ENCODE measurements around the gene CNOT2. TPM values are rescaled to one million over a fixed set of nuclear protein-coding genes. Genes with fewer than 3 reads are reported as not detected.

The CNOT2 gene
- polyA plus RNA-seq, 1 donor (not counting 4 experiments of a cell fraction or from before 2014, with no cell fraction given) = 85.3 TPM

- Histone ChIP-seq H3K79me2 (ENCODE audit: control insufficient read depth, insufficient read depth, low read length) (peaks cover 26% of the 10 kb centered on the region), H3K36me3 (ENCODE audit: control insufficient read depth in 2 of 2, extremely low read depth in 1 of 2, insufficient read depth in 2 of 2, low read length in 2 of 2) (no peaks in the 10 kb centered on the region), H3K27me3 (ENCODE audit: control insufficient read depth, extremely low read depth, insufficient read depth, low read length) (no peaks in the 10 kb centered on the region), H4K20me1 (ENCODE audit: control insufficient read depth, extremely low read depth, insufficient read depth, low read length) (no peaks in the 10 kb centered on the region), H2AFZ (ENCODE audit: control insufficient read depth, low read length) (no peak overlapping the region), H3K4me2 (ENCODE audit: control insufficient read depth, extremely low read depth, insufficient read depth, low read depth, low read length) (no peak overlapping the region), H3K9ac (ENCODE audit: control insufficient read depth, extremely low read depth, insufficient read depth, low read length) (no peak overlapping the region), H3K9me3 (ENCODE audit: control insufficient read depth, low read depth, low read length) (no peaks in the 10 kb centered on the region), H3K4me1 (ENCODE audit: control insufficient read depth, extremely low read depth, insufficient read depth, low read length) (no peaks in the 10 kb centered on the region), H3K9me1 (ENCODE audit: control insufficient read depth, extremely low read depth, insufficient read depth, low read length) (no peaks in the 10 kb centered on the region), H3K4me3 (ENCODE audit: control insufficient read depth in 2 of 3, extremely low read depth in 1 of 3, insufficient read depth in 2 of 3, low read depth in 1 of 3, low read length in 3 of 3) (no peak overlapping the region), H3K27ac (ENCODE audit: control insufficient read depth, insufficient read depth, low read length) (no peak overlapping the region)
- FAIRE-seq (peak; percentile 39), DNase-seq (ENCODE audit: low read depth, low spot score) (no peak)
- TF ChIP-seq EZH2 (IDR thresholded peaks at IDR 0.05; ENCODE audit: low read length) (no peak), CTCF (optimal IDR thresholded peaks at IDR 0.05 in 1 of 3, IDR thresholded peaks at IDR 0.05 in 1 of 3, conservative IDR thresholded peaks at IDR 0.05 in 1 of 3; ENCODE audit: extremely low read depth in 1 of 3, insufficient read depth in 2 of 3, low read length in 3 of 3) (no peak)
- dilution Hi-C loops (cut with MboI; ENCODE audit: extremely low pct_ligation_motif_present, low sequenced_read_pairs) = no loop called here
Measured at GRCh38 chr12:70307868-70308267, 64.6 kb downstream of the CNOT2 start.

GRCh38 chr12:70309348-70309747 lies 66.1 kb downstream of the CNOT2 start:
- Histone ChIP-seq H3K9me3 (ENCODE audit: control insufficient read depth, low read depth, low read length) (no peaks in the 10 kb centered on the region), H3K9me1 (ENCODE audit: control insufficient read depth, extremely low read depth, insufficient read depth, low read length) (no peaks in the 10 kb centered on the region), H2AFZ (ENCODE audit: control insufficient read depth, low read length) (no peak overlapping the region), H3K27ac (ENCODE audit: control insufficient read depth, insufficient read depth, low read length) (no peak overlapping the region), H3K4me1 (ENCODE audit: control insufficient read depth, extremely low read depth, insufficient read depth, low read length) (no peaks in the 10 kb centered on the region), H4K20me1 (ENCODE audit: control insufficient read depth, extremely low read depth, insufficient read depth, low read length) (no peaks in the 10 kb centered on the region), H3K79me2 (ENCODE audit: control insufficient read depth, insufficient read depth, low read length) (peaks cover 30% of the 10 kb centered on the region), H3K9ac (ENCODE audit: control insufficient read depth, extremely low read depth, insufficient read depth, low read length) (no peak overlapping the region), H3K4me3 (ENCODE audit: control insufficient read depth in 2 of 3, extremely low read depth in 1 of 3, insufficient read depth in 2 of 3, low read depth in 1 of 3, low read length in 3 of 3) (no peak overlapping the region), H3K4me2 (ENCODE audit: control insufficient read depth, extremely low read depth, insufficient read depth, low read depth, low read length) (no peak overlapping the region), H3K36me3 (ENCODE audit: control insufficient read depth in 2 of 2, extremely low read depth in 1 of 2, insufficient read depth in 2 of 2, low read length in 2 of 2) (no peaks in the 10 kb centered on the region), H3K27me3 (ENCODE audit: control insufficient read depth, extremely low read depth, insufficient read depth, low read length) (no peaks in the 10 kb centered on the region)
- DNase-seq (ENCODE audit: low read depth, low spot score) = no peak
- dilution Hi-C loops (cut with MboI; ENCODE audit: extremely low pct_ligation_motif_present, low sequenced_read_pairs) = no loop called here
- FAIRE-seq = no peak
- no peak for TF ChIP-seq CTCF (optimal IDR thresholded peaks at IDR 0.05 in 1 of 3, IDR thresholded peaks at IDR 0.05 in 1 of 3, conservative IDR thresholded peaks at IDR 0.05 in 1 of 3; ENCODE audit: extremely low read depth in 1 of 3, insufficient read depth in 2 of 3, low read length in 3 of 3)
- no peak for TF ChIP-seq EZH2 (IDR thresholded peaks at IDR 0.05; ENCODE audit: low read length)
